Head of caudate nucleus (tissue), 42 donors: ENCODE results near the gene LSAMP.
"Not testable (repeated sequence)": the region's sequence is repeated elsewhere in the genome, so short reads cannot be mapped to it uniquely, and the experiment has no call there.

Experiments
- DNase-seq, 42 donors: peaks; one replicate each; pipeline versions ENCODE4 v3.0.0 to v3.0.0-alpha.2; 2020 to 2021; ENCODE audit warnings: mixed read lengths in 7 of 42
- intact Hi-C: fragments of 100-400 bp; cut with DNase I; formaldehyde crosslinking; loops from one replicate; pipeline ENCODE4 v1.15.0; 2022

LSAMP gene

DNA sequence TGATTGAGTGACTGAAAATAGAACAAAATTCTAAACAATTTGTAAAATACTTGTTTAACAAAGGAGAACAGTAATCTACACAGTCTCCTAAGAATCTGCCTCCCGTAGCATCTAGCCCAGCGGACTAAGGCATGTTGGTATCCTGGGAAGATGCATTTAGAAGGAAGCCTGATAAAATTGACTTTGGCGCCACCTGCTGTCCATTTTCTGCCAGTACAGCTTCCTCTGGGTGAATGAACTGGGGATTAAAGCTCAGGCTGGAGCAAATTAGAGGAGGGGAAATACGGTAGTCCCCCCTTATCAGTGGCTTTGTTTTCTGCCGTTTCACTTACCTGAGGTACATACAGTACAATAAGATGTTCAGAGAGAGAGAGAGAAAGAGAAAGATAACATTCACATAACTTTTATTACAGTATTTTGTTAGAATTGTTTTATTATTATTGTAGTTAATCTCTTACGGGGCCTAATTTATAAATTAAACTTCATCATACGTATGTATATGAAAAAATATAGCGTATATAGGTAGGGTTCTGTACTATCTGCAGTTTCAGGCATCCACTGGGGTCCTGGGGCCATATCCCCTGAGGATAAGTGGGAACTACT, 630.4 kb downstream of the LSAMP start:
- intact Hi-C loops: no loop called here
- DNase-seq: peak; percentile 14 to 95 (median 84)

DNA sequence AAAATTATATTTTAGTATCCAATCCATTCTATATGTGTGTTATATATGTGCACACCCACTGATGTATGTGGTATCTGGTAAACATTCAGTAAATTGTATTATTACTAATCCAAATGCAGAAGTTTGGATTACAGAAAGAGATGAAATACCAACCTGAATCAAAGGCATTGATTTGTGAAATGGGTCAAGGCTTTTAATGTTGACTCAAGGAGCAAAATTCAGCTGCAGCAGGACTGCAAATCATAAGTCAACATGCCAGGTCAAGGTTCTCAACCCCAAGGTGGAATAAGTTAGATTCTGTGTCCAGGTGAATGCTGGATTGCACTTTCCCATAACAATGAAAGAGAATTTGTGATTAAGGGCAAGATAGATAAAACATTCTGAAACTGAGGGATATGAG, 631.3 kb downstream of the LSAMP start:
- intact Hi-C loops: no loop called here
- no peak for DNase-seq

DNA sequence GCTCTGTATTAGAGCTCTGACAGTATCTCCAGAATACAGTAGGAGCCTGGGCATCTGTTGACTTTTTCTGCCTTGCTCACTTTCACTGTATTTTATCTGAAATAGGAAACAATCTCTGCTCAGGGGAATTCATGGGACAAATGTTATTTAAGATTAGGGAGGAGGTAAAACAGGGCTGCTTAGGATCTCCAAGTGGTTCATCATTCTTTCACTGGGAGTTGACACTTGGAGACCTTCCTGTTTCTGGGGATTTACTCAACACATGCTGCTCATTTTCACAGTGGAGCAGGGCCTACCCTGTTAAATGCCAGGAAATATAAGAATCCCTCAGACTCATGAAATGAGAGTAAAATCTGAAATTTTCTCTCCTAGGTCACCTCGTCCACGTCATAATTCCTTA, 636.5 kb downstream of the LSAMP start:
- DNase-seq: no peak

DNA sequence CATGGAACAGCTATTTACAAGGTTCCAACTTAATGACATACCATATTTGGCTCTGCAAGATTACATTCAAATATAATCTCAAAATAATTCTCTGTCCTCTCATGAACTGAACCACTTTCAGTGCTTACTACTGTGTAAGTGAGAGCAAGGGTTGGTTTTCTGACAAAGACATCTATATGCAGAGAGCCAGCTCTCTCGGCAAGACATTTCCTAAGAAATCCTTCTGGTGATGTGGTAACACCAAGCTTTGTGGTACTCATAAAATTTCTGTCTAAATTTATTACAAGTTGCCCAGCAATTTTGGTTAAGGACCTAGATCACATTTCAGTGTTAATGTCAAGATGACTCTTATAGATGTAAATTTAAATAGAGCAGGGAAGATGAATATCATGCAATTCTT, 637.0 kb downstream of the LSAMP start:
- no peak for DNase-seq
- intact Hi-C loops: no loop called here

More for the DNA sequence above, 636.5 kb downstream of the LSAMP start:
- intact Hi-C loops: no loop called here

DNA sequence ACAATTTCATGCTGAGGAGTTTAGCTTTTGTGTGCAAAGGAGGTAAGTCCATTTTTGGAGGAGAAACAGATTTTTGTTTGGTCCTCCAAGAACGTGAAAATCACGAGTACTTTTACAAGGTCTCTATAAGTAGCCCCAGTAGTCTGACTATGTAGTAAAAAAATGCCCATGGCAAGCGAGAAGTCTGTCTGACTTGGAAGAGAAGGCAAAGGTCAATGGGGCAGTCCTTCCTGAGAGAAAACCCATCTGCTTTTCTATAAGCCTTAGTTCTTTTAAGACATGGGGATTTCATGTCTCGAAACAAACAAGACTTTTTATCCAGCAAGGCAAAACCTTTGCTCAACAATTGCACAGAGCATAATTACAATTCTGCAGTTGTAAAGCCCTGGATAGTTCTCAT, 638.8 kb downstream of the LSAMP start:
- DNase-seq: no peak
- intact Hi-C loops: no loop called here

DNA sequence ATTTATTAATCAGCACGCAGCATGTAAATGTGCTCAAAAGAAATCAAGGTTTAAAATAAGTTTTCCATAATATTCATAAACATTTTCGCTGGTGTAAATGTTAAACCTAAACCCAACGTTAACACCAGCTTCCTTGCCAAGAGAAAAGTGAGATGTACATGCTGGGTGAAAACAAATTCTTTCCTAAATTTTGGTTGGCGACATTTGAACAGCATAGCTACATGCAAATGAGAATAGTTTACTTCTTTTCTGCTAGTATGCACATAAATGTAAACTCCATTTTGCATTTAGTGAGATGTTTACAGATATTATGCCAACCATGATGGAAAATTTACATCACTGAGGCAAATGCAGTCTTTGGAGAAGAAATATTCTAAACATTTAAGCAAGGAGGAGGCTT, 639.8 kb downstream of the LSAMP start:
- no peak for DNase-seq
- intact Hi-C loops: no loop called here

DNA sequence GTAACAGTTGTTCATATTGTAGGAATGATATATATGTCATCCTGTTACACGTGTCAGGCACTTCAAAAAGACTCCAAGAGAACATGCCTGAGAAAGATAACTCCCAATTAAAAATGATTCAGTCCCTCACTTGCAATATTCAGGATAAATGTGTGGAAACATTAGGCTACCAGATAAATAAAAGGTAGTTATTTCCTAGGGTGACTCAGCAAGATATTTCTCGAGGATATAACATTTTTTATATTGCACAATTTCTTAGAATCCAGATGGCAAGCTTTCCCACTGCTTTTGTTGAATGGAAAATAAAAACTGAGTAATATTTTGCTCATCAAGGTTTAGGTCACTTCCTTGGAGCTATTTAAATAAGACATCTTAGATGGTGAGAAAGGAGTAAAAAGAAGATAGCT, 640.6 kb downstream of the LSAMP start:
- DNase-seq: no peak
- intact Hi-C loops: no loop called here

DNA sequence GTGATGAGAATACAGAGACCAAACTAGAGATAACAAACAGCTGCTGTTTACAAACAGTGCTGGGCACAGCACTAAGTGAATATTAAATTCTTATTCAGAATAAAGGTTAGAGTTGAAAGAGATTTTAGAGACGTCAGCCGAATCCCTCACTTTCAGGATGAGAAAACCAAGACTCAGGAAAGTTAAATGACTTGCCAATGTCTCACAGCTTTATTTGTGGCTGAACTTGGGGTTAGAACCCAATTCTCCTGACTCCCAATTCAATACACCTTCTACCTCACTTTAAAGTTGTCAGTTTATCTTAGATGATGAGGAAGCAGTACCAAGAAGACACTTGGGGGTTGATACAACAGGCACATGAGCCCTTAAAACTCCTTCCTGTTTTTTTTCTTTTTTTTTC, 641.1 kb downstream of the LSAMP start:
- DNase-seq: no peak
- intact Hi-C loops: no loop called here

DNA sequence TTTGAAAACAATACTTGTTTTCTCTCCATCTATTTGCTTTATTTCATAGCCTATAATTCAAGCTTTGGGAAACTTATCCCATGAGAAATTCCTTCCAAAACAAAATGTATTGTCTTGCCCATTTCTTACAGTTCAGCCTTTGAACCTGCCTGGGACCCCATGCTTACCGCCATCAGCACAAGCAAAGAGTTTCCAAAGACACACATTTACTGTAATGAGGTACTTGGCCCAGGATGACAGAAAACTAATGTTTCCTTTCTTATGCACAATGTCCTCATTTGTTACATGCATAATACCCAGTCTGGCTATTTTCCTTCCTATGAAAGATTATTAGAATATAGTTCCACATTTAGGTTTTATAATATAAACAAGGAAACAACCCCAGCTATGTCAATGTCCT, 641.6 kb downstream of the LSAMP start:
- intact Hi-C loops: no loop called here
- no peak for DNase-seq

DNA sequence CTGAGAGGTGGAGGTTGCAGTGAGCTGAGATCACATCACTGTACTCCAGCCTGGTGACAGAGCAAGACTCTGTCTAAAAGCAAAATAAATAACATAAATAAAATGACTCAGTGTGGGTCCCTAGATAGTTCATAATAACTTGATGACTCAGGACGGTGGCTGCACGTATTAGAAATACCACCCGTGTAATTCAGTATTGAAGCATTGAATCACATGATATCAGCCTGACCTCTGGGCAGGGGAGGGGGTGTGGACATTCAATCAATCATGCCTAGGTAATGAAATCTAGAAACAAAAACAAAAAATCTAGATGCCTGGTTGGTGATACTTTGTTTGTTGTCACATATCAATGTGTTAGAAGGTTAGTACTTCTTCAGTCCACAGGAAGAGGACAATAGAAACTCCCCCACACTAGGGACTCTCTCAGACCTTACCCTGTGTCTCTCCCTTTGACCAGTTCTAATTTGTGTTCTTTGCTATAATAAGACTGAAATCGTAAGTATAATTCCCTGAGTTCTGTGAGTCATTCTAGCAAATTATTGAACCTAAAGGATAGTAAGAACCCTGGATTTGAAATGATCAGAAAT, 644.7 kb downstream of the LSAMP start:
- DNase-seq: no peak
- intact Hi-C loops: no loop called here

DNA sequence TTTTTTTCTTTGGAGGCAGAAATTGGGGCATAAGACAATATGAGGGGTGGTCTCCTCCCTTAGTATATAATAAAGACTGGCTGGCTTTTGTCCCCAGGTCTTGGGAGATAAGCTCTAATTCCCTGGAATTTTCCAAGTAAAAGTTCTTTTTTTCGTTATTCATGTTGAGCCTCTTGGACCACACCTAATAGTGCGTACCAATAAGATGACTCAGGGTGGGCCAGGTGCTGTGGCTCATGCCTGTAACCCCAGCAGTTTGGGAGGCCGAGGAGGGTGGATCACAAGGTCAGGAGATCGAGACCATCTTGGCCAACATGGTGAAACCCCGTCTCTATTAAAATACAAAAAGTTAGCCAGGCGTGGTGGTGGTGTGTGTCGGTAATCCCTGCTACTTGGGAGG, 645.2 kb downstream of the LSAMP start:
- intact Hi-C loops, DNase-seq: not testable (repeated sequence)

DNA sequence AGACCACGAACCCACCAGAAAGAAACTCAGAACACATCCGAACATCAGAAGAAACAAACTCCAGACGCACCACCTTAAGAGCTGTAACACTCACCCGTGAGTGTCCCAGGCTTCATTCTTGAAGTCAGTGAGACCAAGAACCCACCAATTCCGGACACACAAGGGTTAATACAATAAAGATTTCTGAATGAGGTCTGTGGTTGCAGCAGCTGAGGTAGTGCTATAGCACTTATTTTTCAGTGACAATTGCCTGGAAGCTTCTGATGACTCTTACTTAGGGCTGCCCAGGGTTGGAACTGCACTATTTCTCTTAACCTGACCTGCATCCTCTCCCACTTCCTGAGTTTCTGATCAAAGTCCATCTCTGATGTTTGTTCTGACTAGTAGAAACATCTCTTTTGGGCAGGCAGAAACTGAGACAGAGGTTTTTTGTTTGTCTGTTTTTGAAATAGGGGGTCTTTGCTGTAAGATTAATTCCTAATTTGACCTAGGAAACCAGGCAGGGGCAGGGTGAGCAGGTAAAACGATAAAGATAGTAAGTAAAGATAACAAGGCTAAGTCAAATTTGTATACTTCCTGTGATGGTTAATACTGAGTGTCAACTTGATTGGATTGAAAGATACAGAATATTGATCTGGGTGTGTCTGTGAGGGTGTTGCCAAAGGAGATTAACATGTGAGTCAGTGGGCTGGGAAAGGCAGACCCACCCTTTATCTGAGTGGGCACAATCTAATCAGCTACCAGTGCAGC, 652.9 kb downstream of the LSAMP start:
- no peak for DNase-seq
- intact Hi-C loops: no loop called here

DNA sequence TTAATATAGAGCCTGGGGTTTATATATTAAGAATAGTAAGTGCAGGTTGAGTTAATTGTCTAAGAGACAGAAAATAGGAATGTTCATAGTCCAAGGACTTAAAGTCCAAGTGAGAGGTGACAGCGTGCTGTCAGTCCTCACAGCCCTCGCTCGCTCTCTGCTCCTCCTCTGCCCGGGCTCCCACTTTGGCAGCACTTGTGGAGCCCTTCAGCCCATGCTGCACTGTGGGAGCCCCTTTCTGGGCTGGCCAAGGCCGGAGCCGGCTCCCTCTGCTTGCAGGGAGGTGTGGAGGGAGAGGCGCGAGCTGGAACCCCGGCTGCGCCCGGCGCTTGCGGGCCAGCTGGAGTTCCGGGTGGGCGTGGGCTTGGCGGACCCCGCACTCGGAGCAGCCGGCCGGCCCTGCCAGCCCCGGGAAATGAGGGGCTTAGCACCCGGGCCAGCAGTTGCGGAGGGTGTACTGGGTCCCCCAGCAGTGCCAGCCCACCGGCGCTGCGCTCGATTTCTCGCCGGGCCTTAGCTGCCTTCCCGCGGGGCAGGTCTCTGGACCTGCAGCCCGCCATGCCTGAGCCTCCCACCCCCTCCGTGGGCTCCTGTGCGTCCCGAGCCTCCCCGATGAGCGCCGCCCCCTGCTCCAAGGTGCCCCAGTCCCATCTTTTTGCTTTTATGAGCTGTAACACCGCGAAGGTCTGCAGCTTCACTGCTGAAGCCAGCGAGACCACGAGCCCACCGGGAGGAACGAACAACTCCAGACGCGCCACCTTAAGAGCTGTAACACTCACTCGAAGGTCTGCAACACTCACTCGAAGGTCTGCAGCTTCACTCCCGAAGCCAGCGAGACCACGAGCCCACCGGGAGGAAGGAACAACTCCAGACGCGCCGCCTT, 653.8 kb downstream of the LSAMP start:
- DNase-seq, intact Hi-C loops: not testable (repeated sequence)

DNA sequence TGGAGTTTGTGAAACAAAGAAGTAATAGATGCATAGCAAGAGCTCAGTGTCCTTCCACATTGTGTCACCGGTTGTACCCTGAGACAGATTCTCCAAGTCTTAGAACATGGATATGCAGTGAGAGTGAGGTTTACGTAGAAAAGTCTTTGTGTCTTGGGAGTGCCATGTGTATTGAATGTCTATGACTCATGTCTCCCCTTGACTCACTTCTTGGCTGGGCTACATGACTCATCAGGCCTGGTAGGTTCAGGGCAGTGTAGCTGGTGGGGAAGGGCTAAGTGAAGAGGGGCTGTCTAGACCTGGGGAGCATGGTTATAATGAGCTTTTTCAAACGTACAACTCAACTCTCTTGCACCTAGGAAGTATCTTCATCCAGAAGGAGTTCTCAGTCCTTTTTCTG, 654.5 kb downstream of the LSAMP start:
- intact Hi-C loops: no loop called here
- peak in 6 of 42 donors; percentile 11 to 52 (median 14) for DNase-seq

DNA sequence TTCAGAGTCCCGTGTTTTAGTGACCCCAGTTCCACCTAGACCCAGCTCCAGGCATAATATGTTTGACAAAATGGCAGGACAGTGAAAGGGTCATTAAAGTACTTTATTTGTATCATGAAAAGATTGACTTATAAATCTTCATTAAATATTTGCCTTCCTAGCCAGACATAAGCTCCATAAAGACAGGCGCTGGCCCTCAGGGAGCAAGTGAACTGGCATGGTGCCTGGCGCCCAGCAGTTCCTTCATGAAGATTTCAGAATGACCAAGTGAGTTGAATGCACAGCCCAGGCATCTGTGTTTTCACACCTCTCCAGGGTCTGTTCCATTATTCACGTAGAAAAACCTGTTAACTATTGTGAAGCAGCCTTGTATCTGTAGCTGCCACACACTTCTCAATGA, 655.8 kb downstream of the LSAMP start:
- intact Hi-C loops: loop anchor here (10.0 kb wide), 1 partner anchor 555 kb away; no protein-coding TSS in a partner anchor
- DNase-seq: no peak

DNA sequence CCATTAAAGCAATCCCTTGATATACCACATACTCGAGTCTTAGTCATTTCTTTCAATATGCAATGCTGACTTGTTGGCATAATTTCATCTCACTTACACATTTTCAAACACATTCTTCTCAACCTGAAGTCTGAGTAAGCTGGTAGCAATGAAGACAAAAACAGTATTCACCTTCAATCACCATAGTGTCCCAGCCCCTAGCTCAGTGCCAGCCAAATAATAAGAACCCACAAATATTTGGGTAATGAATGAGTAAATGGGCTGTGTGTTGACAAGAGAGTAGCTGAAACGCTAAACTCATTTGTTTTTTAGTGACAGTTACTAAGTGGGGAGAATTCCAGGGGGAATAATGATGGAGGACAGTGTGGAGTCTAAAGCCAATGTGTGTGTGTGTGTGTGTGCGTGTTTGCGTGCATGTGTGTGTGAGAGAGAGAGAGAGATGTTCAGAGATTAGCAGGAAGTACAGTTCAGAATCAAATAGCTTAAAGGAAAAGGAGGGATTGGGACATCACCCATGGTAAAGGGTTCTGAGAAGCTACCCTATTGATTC, 656.3 kb downstream of the LSAMP start:
- no peak for DNase-seq
- intact Hi-C loops: loop anchor here (10.0 kb wide), 1 partner anchor 554 kb away; no protein-coding TSS in a partner anchor

DNA sequence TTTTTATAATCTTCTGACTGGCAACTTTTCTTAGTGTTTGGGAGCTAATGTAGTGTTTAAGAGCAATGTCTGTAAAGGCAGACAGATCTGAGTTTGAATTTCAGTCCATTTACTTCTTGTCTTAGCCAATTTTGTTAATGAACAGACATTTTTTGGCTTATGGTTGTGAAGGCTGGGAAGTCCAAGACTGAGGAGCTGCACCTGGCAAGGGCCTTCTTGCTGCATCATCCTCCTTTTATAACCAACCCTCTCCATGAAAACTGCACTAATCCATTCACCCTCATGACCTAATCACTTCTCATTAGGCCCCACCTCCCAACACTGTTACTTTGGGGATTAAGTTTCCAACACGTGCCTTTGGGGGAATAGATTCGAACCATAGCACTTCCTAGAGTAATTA, 657.5 kb downstream of the LSAMP start:
- intact Hi-C loops: loop anchor here (10.0 kb wide), 1 partner anchor 553 kb away; no protein-coding TSS in a partner anchor
- DNase-seq: no peak

DNA sequence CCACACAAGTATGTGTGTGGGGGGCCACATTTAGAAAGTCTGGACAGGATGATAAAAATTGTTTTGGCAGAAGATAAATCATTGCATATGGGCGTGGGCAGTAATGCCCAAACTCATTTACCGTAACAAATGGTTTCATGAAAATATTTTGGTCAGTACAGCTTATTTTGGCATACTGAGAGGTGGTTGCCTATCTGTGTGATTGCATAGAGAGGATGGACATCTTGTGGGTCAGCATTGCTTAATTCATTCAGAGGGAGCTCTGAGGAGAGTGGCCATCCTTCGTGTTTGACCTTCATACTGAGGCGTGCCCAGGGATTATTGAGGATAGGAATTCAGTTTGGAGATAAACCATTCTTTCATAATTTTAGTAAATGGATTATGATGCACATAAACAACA, 659.5 kb downstream of the LSAMP start:
- no peak for DNase-seq
- intact Hi-C loops: loop anchor here (10.0 kb wide), 1 partner anchor 551 kb away; no protein-coding TSS in a partner anchor
